Neutrophil (primary cell): ENCODE data around the gene NPHS1.
"Not testable (repeated sequence)": the region's sequence is repeated elsewhere in the genome, so short reads cannot be mapped to it uniquely, and the experiment has no call there.

ENCODE experiments used
- H3K27ac ChIP-seq: fragments of 200-600 bp; sonication (generic); 2 replicates; pipeline ENCODE4 v1.5.1; 2016; ENCODE audit warnings: mild to moderate bottlenecking, moderate library complexity
- H3K27me3 ChIP-seq: fragments of 200-600 bp; sonication (generic); 2 replicates; pipeline ENCODE4 v1.6.0; 2016; ENCODE audit warnings: mild to moderate bottlenecking
- H3K36me3 ChIP-seq: fragments of 200-600 bp; sonication (generic); 2 replicates; pipeline ENCODE4 v1.5.1; 2017
- H3K4me1 ChIP-seq, 2 experiments: fragments of 200-600 bp in 1 of 2; sonication (generic) in 1 of 2; 1 replicate in 1 of 2; 2 replicates in 1 of 2; pipeline versions ENCODE4 v1.5.1 to v1.6.1; 2013 to 2016; ENCODE audit warnings: low read depth in 1 of 2, low read length in 1 of 2, mild to moderate bottlenecking in 1 of 2, moderate library complexity in 1 of 2; ENCODE audit not compliant: control insufficient read depth in 1 of 2, insufficient read depth in 1 of 2
- H3K4me3 ChIP-seq, 2 experiments: fragments of 200-600 bp in 1 of 2; sonication (generic) in 1 of 2; 1 replicate in 1 of 2; 2 replicates in 1 of 2; pipeline ENCODE4 v1.5.1; 2013 to 2016; ENCODE audit warnings: low read depth in 1 of 2, low read length in 1 of 2, mild to moderate bottlenecking in 1 of 2, moderate library complexity in 1 of 2
- H3K9me3 ChIP-seq: fragments of 200-600 bp; sonication (generic); 2 replicates; pipeline ENCODE4 v1.5.1; 2016
- TF ChIP-seq, protein P1 (sequence below): fragments of 200-600 bp; sonication (generic); IDR thresholded peaks from 2 replicates; pipeline ENCODE4 v1.5.1; 2016; ENCODE audit warnings: antibody characterized with exemption

Gene NPHS1

DNA sequence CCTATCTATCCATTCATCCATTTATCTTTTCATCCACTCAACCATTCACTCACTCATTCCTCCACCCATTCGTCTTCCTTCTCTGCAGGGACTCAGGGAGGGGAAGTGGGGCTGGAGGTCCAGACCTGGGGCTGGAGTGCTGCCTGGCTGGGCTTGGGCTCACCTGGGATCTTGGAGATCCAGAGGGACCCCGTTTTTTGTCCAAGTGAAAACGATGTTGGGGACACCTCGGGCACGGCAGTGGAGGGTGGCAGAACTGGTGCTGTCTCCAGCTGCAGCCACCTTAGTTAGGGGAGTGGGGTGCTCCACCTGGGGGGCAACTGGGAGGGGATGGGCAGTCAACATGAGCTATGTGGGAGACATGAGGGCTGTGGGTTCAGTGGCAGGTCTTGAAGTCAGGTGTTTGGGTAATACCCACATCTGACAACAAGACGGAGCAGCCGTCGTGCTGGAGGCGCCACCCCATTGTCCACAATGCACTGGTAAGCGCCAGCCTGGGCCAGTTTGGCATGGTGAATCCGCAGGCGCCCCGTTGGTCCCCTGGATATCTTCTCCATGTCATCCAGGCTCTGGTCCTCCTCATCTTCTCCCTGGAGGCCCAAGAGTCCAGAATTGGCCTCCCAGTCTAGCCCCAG is 10.2 kb downstream of the NPHS1 start:
- no peak overlapping the region for H3K4me3 ChIP-seq
- no peaks in the 10 kb centered on the region for H3K36me3 ChIP-seq
- peaks cover 76% of the 10 kb centered on the region for H3K27me3 ChIP-seq
- no peaks in the 10 kb centered on the region for H3K9me3 ChIP-seq
- peaks cover 8 to 10% of the 10 kb centered on the region in 2 experiments for H3K4me1 ChIP-seq
- no peak overlapping the region for H3K27ac ChIP-seq
- TF ChIP-seq, protein P1, sequence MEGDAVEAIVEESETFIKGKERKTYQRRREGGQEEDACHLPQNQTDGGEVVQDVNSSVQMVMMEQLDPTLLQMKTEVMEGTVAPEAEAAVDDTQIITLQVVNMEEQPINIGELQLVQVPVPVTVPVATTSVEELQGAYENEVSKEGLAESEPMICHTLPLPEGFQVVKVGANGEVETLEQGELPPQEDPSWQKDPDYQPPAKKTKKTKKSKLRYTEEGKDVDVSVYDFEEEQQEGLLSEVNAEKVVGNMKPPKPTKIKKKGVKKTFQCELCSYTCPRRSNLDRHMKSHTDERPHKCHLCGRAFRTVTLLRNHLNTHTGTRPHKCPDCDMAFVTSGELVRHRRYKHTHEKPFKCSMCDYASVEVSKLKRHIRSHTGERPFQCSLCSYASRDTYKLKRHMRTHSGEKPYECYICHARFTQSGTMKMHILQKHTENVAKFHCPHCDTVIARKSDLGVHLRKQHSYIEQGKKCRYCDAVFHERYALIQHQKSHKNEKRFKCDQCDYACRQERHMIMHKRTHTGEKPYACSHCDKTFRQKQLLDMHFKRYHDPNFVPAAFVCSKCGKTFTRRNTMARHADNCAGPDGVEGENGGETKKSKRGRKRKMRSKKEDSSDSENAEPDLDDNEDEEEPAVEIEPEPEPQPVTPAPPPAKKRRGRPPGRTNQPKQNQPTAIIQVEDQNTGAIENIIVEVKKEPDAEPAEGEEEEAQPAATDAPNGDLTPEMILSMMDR = no peak

DNA sequence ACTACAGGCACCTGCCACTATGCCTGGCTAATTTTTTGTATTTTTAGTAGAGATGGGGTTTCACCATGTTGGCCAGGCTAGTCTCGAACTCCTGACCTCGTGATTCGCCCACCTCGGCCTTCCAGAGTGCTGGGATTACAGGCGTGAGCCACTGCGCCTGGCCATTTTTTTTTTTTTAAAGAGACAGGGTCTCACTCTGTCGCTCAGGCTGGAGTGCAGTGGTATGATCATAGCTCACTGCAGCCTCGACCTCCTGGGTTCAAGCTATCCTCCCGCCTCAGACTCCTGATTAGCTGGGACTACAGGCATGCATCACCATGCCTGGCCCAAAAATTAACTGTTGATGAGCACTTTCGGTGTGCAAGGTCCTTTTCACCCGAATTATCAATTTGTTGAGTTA is 16.2 kb downstream of the NPHS1 start:
- H3K27me3 ChIP-seq = peaks cover 64% of the 10 kb centered on the region
- not testable (repeated sequence) for H3K9me3 ChIP-seq, H3K36me3 ChIP-seq, H3K27ac ChIP-seq, H3K4me3 ChIP-seq, H3K4me1 ChIP-seq

- TF ChIP-seq, protein P1 = no peak
- Histone ChIP-seq H3K27me3 (peaks cover 61% of the 10 kb centered on the region), H3K4me3 (no peak overlapping the region), H3K36me3 (no peaks in the 10 kb centered on the region), H3K27ac (no peak overlapping the region), H3K4me1 (no peaks in the 10 kb centered on the region), H3K9me3 (no peaks in the 10 kb centered on the region)
Observed at GRCh38 chr19:35833972-35834371, 18.3 kb downstream of the NPHS1 start.

GRCh38 chr19:35832054-35832453 is 20.2 kb downstream of the NPHS1 start:
- Histone ChIP-seq H3K36me3 (no peaks in the 10 kb centered on the region), H3K9me3 (no peaks in the 10 kb centered on the region), H3K27ac (no peak overlapping the region), H3K27me3 (peaks cover 67% of the 10 kb centered on the region), H3K4me3 (no peak overlapping the region), H3K4me1 (no peaks in the 10 kb centered on the region)
- TF ChIP-seq, protein P1 = no peak

DNA sequence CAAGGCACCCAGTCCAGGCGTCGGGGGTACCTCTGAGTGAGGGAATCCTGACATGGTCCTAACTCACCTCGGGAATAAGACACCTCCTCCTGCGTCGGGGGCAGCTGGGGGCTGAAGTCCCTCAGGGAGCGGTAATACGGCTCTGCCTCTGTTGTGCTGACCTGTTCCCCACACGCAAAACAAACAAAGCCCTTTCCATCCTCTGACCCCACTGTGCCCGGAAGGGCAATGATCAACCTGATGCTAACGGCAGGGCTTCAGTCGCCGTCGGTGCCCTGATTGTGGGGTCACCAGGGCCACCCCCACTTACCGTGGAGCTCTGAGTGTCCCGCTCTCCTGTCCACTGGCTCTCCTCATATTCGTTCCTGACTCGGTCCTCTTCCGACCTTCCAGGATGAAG is 21.3 kb downstream of the NPHS1 start:
- Histone ChIP-seq H3K27ac (no peak overlapping the region), H3K4me1 (no peaks in the 10 kb centered on the region), H3K4me3 (no peak overlapping the region), H3K9me3 (no peaks in the 10 kb centered on the region), H3K36me3 (no peaks in the 10 kb centered on the region), H3K27me3 (peaks cover 69% of the 10 kb centered on the region)
- TF ChIP-seq, protein P1 = no peak

DNA sequence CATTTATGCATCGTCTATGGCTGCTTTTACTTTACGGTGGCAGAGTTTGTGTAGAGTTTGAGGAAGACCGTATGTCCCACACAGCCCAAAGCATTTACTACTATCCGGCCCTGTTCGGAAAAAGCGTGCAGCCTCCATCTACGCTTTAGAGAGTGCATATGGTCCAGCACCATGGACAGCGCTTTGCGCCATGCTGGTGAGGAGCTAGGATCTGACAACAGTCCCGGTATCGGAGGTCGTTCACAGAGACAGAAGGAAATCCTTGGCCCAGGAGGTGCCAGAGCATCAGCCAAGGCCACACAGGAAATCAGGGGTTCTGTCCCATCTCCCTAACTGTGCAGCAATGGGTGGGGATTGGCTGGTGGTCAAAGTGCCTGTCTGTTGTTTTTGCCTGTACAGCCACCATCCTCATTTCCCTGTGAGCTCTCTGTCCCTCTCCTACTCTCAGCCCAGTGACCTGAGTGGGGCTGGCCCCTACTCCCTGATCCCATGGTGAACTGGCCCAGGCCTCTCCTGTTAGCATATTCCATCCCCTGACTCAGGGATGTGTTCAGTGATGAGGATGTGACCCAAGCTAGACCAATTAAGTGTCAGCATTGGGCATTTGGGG is 23.5 kb downstream of the NPHS1 start:
- Histone ChIP-seq H3K27ac (no peak overlapping the region), H3K9me3 (no peaks in the 10 kb centered on the region), H3K4me3 (no peak overlapping the region), H3K4me1 (no peaks in the 10 kb centered on the region), H3K36me3 (no peaks in the 10 kb centered on the region), H3K27me3 (peaks cover 65% of the 10 kb centered on the region)
- TF ChIP-seq, protein P1 = no peak
